A673 (cell line): ENCODE measurements around the gene CALHM5.

Experiments
- EZH2 ChIP-seq: fragments of 200-600 bp; sonication (generic); IDR thresholded peaks from 2 replicates; pipeline ENCODE4 v1.6.1; 2017; ENCODE audit warnings: borderline replicate concordance, low read depth, mild to moderate bottlenecking, mixed read lengths, antibody characterized with exemption, low read length; ENCODE audit not compliant: poor library complexity, severe bottlenecking
- TF ChIP-seq, protein P1 (sequence below): fragments of 300-800, 200-600 bp; sonication (generic); conservative IDR thresholded peaks from 2 replicates; pipeline ENCODE4 v1.5.1; 2017; ENCODE audit warnings: low read depth, mild to moderate bottlenecking, antibody characterized with exemption, low read length, moderate library complexity, mixed read lengths

- TF ChIP-seq, protein P1, sequence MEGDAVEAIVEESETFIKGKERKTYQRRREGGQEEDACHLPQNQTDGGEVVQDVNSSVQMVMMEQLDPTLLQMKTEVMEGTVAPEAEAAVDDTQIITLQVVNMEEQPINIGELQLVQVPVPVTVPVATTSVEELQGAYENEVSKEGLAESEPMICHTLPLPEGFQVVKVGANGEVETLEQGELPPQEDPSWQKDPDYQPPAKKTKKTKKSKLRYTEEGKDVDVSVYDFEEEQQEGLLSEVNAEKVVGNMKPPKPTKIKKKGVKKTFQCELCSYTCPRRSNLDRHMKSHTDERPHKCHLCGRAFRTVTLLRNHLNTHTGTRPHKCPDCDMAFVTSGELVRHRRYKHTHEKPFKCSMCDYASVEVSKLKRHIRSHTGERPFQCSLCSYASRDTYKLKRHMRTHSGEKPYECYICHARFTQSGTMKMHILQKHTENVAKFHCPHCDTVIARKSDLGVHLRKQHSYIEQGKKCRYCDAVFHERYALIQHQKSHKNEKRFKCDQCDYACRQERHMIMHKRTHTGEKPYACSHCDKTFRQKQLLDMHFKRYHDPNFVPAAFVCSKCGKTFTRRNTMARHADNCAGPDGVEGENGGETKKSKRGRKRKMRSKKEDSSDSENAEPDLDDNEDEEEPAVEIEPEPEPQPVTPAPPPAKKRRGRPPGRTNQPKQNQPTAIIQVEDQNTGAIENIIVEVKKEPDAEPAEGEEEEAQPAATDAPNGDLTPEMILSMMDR, result no peak
- TF ChIP-seq EZH2, result no peak
These were observed 7.4 kb downstream of the CALHM5 start for GRCh38 chr6:116518621-116519368.
